Mesenchymal stem cell (in vitro differentiated cells and primary cell): ENCODE data around the gene PRR29.

Source experiments
- DNase-seq: peaks from one replicate; pipeline ENCODE4 v3.0.0-alpha.2; 2013
- H2AFZ ChIP-seq: one replicate; pipeline ENCODE4 v1.6.1; 2013; ENCODE audit warnings: low read depth, mild to moderate bottlenecking, control low read depth, inconsistent platforms, low read length, moderate library complexity
- H2AK5ac ChIP-seq: 2 replicates; pipeline ENCODE4 v1.6.1; 2013; ENCODE audit warnings: low read length, moderate library complexity, mild to moderate bottlenecking, inconsistent platforms; ENCODE audit not compliant: severe bottlenecking
- H2BK120ac ChIP-seq: one replicate; pipeline ENCODE4 v1.6.1; 2013; ENCODE audit warnings: low read depth, mild to moderate bottlenecking, inconsistent platforms, low read length, moderate library complexity
- H2BK12ac ChIP-seq, 2 experiments: one replicate each; pipeline ENCODE4 v1.6.1; 2013; ENCODE audit warnings: inconsistent platforms in 2 of 2, low read length in 2 of 2, mild to moderate bottlenecking in 2 of 2, moderate library complexity in 2 of 2, control low read depth in 1 of 2
- H2BK15ac ChIP-seq: one replicate; pipeline ENCODE4 v1.6.1; 2013; ENCODE audit warnings: mild to moderate bottlenecking, low read depth, inconsistent platforms; ENCODE audit not compliant: poor library complexity, severe bottlenecking
- H2BK5ac ChIP-seq: 2 replicates; pipeline ENCODE4 v1.6.1; 2013; ENCODE audit warnings: low read depth, mild to moderate bottlenecking, low read length, control low read depth, inconsistent platforms; ENCODE audit not compliant: poor library complexity, severe bottlenecking
- H3K14ac ChIP-seq, 2 experiments: one replicate each; pipeline ENCODE4 v1.6.1; 2013; ENCODE audit warnings: inconsistent platforms in 2 of 2, low read length in 2 of 2, control low read depth in 1 of 2, mild to moderate bottlenecking in 1 of 2, moderate library complexity in 1 of 2
- H3K18ac ChIP-seq, 2 experiments: one replicate each; pipeline ENCODE4 v1.6.1; 2013; ENCODE audit warnings: inconsistent platforms in 2 of 2, low read length in 2 of 2, control low read depth in 1 of 2, low read depth in 1 of 2, mild to moderate bottlenecking in 1 of 2
- H3K23ac ChIP-seq, 2 experiments: one replicate each; pipeline ENCODE4 v1.6.1; 2013; ENCODE audit warnings: inconsistent platforms in 2 of 2, low read length in 2 of 2, mild to moderate bottlenecking in 2 of 2, moderate library complexity in 2 of 2, control low read depth in 1 of 2
- H3K27ac ChIP-seq: 2 replicates; pipeline ENCODE4 v1.5.1; 2013; ENCODE audit warnings: mild to moderate bottlenecking, moderate library complexity, low read length, control low read depth, inconsistent platforms; ENCODE audit not compliant: poor library complexity, severe bottlenecking
- H3K27me3 ChIP-seq, 2 experiments: 2 replicates each; pipeline versions ENCODE4 v1.6.1 to v1.7.0; 2013; ENCODE audit warnings: low read length in 2 of 2, mild to moderate bottlenecking in 2 of 2, moderate library complexity in 2 of 2, control low read depth in 1 of 2, inconsistent platforms in 1 of 2; ENCODE audit not compliant: control insufficient read depth in 1 of 2, insufficient read depth in 1 of 2
- H3K36me3 ChIP-seq, 2 experiments: 2 replicates each; pipeline versions ENCODE4 v1.6.1 to v1.7.0; 2013; ENCODE audit warnings: low read length in 2 of 2, control low read depth in 1 of 2, inconsistent platforms in 1 of 2, low read depth in 1 of 2, mild to moderate bottlenecking in 1 of 2; ENCODE audit not compliant: insufficient read depth in 2 of 2, control insufficient read depth in 1 of 2
- H3K4ac ChIP-seq, 2 experiments: one replicate each; pipeline ENCODE4 v1.6.1; 2013; ENCODE audit warnings: inconsistent platforms in 2 of 2, low read length in 2 of 2, mild to moderate bottlenecking in 2 of 2, moderate library complexity in 2 of 2, control low read depth in 1 of 2, low read depth in 1 of 2
- H3K4me1 ChIP-seq: 2 replicates; pipeline ENCODE4 v1.6.1; 2013; ENCODE audit warnings: low read depth, low read length, control low read depth; ENCODE audit not compliant: control insufficient read depth, insufficient read depth
- H3K4me2 ChIP-seq: 2 replicates; pipeline ENCODE4 v1.6.1; 2013; ENCODE audit warnings: low read length, mild to moderate bottlenecking, inconsistent platforms; ENCODE audit not compliant: poor library complexity, severe bottlenecking
- H3K4me3 ChIP-seq, 2 experiments: 2 replicates each; pipeline versions ENCODE4 v1.5.1 to v1.7.0; 2013; ENCODE audit warnings: low read length in 2 of 2, mild to moderate bottlenecking in 2 of 2, control low read depth in 1 of 2, low read depth in 1 of 2; ENCODE audit not compliant: insufficient read depth in 1 of 2
- H3K79me1 ChIP-seq: replicated peaks from 2 replicates; pipeline ENCODE4 v1.6.1; 2013; ENCODE audit warnings: mild to moderate bottlenecking, control low read depth, low read length, inconsistent platforms; ENCODE audit not compliant: poor library complexity, severe bottlenecking
- H3K9ac ChIP-seq: 2 replicates; pipeline ENCODE4 v1.7.0; 2013; ENCODE audit warnings: mild to moderate bottlenecking, low read length, moderate library complexity
- H3K9me3 ChIP-seq: 2 replicates; pipeline ENCODE4 v1.7.0; 2013; ENCODE audit warnings: mild to moderate bottlenecking, low read length; ENCODE audit not compliant: control insufficient read depth
- H4K8ac ChIP-seq: one replicate; pipeline ENCODE4 v1.6.1; 2013; ENCODE audit warnings: inconsistent platforms, mild to moderate bottlenecking, low read length, moderate library complexity
- H4K91ac ChIP-seq: one replicate; pipeline ENCODE4 v1.6.1; 2013; ENCODE audit warnings: mild to moderate bottlenecking, low read length, inconsistent platforms
- WGBS: methylation state at CpG from one replicate; pipeline ENCODE4 v1.1.7; 2013; ENCODE audit warnings: mixed read lengths; 5-methylcytosine and 5-hydroxymethylcytosine counted together

PRR29 gene

GRCh38 chr17:64001763-64002529, 3.8 kb downstream of the PRR29 start:
- Histone ChIP-seq H3K79me1 (no peaks in the 10 kb centered on the region), H2BK12ac (no peak overlapping the region), H2AFZ (no peak overlapping the region), H3K4me2 (no peak overlapping the region), H2BK5ac (no peak overlapping the region), H3K9ac (peak overlapping the region; percentile 53), H3K27me3 (peaks cover 21 to 35% of the 10 kb centered on the region in 2 experiments), H3K4ac (no peak overlapping the region), H3K27ac (no peak overlapping the region), H4K8ac (no peak overlapping the region), H3K36me3 (no peaks in the 10 kb centered on the region), H3K23ac (no peak overlapping the region), H3K14ac (no peak overlapping the region), H3K18ac (no peak overlapping the region), H2AK5ac (no peak overlapping the region), H3K4me3 (no peak overlapping the region), H3K4me1 (peaks cover 13% of the 10 kb centered on the region), H2BK120ac (no peak overlapping the region), H2BK15ac (no peak overlapping the region), H4K91ac (no peak overlapping the region), H3K9me3 (no peaks in the 10 kb centered on the region)
- whole genome bisulfite sequencing = 76% methylated on average over 9 of the region's 14 CpGs
- peak; percentile 19 for DNase-seq

- H4K8ac ChIP-seq = no peak overlapping the region
- H3K9ac ChIP-seq = no peak overlapping the region
- H4K91ac ChIP-seq = no peak overlapping the region
- no peak overlapping the region for H3K4me2 ChIP-seq
- no peak overlapping the region for H3K4ac ChIP-seq
- no peak overlapping the region for H2AFZ ChIP-seq
- H3K27ac ChIP-seq = no peak overlapping the region
- H3K4me3 ChIP-seq = no peak overlapping the region
- no peak overlapping the region for H2BK5ac ChIP-seq
- no peak overlapping the region for H2AK5ac ChIP-seq
- H3K23ac ChIP-seq = no peak overlapping the region
- no peak overlapping the region for H2BK120ac ChIP-seq
- H3K9me3 ChIP-seq = no peaks in the 10 kb centered on the region
- H3K14ac ChIP-seq = peak overlapping the region in 1 of 2 experiments; percentile 79
- H2BK12ac ChIP-seq = no peak overlapping the region
- H3K79me1 ChIP-seq = no peaks in the 10 kb centered on the region
- H3K18ac ChIP-seq = no peak overlapping the region
- H2BK15ac ChIP-seq = no peak overlapping the region
- peaks cover 11% of the 10 kb centered on the region for H3K4me1 ChIP-seq
- DNase-seq = no peak
- no peaks in the 10 kb centered on the region for H3K36me3 ChIP-seq
- H3K27me3 ChIP-seq = peaks cover 11 to 25% of the 10 kb centered on the region in 2 experiments
- 94% methylated on average over 22 of the region's 22 CpGs for WGBS
Observed at GRCh38 chr17:64002658-64003525, 4.7 kb downstream of the PRR29 start.

- no peak for DNase-seq
- H3K14ac ChIP-seq = no peak overlapping the region
- no peaks in the 10 kb centered on the region for H3K9me3 ChIP-seq
- H4K8ac ChIP-seq = no peak overlapping the region
- peaks cover 6% of the 10 kb centered on the region for H3K4me1 ChIP-seq
- H3K4ac ChIP-seq = no peak overlapping the region
- H3K79me1 ChIP-seq = no peaks in the 10 kb centered on the region
- no peak overlapping the region for H2BK5ac ChIP-seq
- H2BK12ac ChIP-seq = no peak overlapping the region
- H3K27me3 ChIP-seq = peaks cover 9 to 23% of the 10 kb centered on the region in 2 experiments
- H2BK15ac ChIP-seq = no peak overlapping the region
- H3K4me2 ChIP-seq = no peak overlapping the region
- H3K27ac ChIP-seq = no peak overlapping the region
- H2AK5ac ChIP-seq = no peak overlapping the region
- H3K36me3 ChIP-seq = no peaks in the 10 kb centered on the region
- no peak overlapping the region for H4K91ac ChIP-seq
- no peak overlapping the region for H3K4me3 ChIP-seq
- H2BK120ac ChIP-seq = no peak overlapping the region
- WGBS = 87% methylated on average over 13 of the region's 13 CpGs
- H3K9ac ChIP-seq = no peak overlapping the region
- H2AFZ ChIP-seq = no peak overlapping the region
- H3K18ac ChIP-seq = no peak overlapping the region
- no peak overlapping the region for H3K23ac ChIP-seq
Observed at GRCh38 chr17:64003526-64004121, 5.5 kb downstream of the PRR29 start.
